Measurements from ENCODE around the gene EREG.
"Not testable (repeated sequence)": the region's sequence is repeated elsewhere in the genome, so short reads cannot be mapped to it uniquely, and the experiment has no call there.

EREG gene

DNA sequence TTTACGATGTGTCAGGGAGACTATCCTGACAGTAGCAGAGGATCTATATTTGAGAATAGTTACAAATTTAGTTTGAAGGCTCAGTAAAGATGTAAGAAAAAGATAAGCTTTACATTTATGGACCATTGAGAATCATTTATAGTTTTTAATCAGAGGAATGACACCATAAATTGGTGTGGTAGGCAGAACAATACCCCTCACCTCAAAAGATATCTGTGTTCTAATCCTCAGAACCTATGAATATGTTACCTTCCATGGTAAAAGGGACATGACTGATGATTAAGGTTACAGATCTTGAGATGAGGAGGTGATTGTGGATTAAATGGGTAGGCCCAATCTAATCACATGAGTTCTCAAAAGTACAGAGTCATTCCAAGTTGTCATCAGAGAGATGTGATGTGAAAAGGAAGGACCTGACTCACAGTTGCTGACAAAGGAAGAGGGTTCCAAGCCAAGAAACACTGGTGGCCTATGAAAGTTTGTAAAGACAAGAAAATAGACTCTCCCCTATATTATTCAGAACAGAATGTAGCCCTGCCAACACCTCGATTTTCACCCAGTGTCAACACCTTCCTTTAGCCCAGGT is 27.0 kb downstream of the EREG start:
- DNase-seq, result no peak

DNA sequence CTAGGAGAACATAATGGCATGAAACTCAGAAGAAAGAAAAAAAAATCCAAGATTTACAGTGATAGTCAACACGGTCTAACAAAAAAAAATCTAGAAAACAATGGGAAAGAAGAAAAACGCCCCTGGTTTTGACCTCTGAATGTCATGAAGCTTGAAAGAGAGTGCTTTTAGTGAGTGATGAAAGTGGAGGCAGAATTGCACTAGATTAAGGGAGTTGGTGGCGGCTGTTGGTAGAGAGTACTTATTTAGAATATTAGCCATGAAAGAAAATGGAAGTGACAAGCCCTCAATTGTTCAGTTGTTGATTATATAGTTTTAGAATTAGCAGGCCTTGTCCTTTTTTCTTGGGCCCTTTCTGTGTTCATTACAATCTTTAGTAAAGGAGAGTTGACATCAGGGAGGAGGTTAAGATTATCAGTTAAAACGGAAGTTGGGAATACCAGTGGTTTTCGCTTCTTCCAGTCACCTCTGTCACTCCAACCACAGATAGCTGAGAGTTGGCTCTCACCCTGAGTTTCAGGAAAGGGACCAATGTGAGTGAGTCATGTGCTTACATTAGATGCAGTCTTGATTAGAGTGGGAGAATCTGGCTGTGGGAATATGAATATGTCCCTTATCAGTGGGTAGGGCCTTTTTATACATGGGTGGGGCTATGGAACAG is 29.7 kb downstream of the EREG start:
- no peak for DNase-seq

DNA sequence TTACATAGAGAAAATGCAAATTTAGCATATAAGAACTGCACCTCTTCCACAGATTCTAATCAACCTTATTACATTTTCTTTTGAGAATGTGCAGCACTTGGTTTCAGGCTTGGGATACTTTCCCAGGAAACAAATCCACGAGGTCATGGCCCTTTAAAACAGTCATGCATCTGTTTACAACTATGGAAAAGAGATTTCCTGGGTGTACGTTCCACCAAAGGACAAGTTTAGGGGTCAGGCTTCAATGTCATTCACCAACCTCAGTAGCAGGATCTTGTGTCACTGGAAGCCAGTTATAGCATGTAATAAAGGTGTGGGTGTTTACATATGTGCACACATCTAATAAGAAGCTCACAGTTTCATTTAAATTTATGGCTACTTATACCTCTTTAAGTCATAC is 30.7 kb downstream of the EREG start:
- DNase-seq, result no peak

DNA sequence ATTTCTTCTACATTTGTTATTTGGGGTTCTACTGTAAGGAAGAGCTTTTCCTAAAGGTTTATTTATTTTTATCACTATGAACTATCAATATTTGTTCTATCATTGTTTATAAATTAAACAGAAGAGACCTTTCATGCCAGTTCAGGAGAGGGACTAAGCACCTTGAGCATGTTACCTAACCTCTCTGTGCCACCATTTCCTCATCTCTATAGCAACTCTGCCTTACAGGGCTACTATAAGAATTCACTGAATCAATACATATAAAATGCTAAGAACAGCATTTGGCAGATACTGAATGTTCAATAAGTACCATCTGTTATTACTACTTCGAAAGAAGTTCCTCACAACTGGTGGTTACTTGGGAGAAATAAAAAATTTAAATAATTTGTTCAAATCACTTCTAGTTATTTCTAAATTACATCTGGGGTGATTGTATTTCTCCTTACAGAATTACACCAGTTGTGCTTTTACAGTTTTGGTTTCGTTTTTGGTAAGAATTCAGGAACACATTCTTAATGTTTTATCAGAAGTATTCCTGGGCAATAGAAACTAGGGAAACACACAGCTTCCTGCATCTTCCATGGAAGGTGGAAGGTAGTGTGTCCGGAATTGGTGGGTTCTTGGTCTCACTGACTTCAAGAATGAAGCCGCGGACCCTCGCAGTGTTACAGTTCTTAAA is 32.9 kb downstream of the EREG start:
- DNase-seq, result no peak

DNA sequence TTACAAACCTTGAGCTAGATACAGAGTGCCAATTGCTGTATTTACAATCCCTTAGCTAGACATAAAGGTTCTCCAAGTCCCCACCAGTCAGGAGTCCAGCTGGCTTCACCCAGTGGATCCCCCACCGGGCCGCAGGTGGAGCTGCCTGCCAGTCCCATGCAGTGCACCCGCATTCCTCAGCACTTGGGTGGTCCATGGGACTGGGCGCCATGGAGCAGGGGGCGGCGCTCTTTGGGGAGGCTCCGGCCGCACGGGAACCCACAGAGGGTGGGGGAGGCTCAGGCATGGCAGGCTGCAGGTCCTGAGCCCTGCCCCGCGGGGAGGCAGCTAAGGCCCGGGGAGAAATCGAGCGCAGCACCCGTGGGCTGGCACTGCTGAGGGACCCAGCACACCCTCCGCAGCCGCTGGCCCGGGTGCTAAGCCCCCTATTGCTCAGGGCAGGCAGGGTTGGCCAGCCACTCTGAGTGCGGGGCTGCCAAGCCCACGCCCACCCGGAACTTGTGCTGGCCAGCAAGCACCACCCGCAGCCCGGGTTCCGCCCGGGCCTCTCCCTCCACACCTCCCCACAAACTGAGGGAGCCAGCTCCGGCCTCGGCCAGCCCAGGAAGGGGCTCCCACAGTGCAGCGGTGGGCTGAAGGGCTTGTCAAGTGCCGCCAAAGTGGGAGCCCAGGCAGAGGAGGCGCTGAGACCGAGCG is 34.1 kb downstream of the EREG start:
- DNase-seq, result not testable (repeated sequence)

DNA sequence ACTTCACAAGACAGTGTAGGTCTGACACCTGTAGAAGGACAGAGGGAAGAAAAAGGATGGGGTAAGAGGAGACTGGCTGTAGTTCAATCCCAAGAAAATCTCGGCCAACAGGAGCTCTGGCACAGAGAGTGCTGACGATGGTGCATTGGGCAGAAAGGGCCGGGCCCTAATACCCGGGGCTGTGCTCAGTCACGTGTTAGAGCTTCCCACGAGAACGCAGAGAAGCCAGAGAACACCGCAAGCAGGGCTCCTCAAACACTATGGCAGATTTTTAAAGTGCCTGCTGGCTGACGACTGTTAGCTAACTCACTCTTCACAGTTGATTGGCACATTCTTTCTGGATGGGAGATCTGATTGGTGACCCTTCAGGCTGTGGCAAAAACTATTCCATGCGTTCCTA is 35.5 kb downstream of the EREG start:
- DNase-seq, result no peak

DNA sequence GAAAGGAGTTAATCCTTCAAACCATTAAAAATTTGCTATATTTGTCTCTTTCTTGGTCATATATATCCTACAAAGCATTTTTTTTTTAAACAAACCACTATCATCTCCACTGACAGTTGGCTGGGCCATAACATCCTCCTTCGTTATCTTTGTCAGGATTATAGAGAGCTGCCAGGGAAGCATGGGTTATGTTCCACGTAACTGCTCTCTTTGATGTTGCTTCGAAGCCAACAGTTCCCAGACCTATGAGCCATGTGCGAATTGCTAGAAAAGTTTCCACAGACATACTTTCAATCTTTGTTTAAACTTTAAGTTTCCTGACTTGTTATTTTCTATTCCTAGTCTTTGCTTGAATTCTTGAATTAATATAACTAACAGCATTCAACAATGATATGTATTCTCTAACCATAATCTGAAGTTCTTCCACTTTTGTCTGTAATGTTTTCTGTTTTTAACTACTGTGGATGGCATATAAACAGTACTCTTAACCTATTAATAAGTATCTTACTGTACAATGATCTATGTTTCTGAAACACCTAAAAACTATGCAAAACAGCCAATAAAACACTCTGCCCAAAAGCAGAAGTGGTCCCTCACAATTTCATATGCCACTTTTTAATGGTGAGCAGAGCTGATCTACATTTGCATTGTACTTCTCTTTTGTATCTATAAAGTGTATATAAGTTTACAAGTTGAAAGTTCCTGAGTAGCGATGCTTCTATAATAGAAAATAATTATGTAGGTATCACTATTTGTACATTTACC is 37.9 kb downstream of the EREG start:
- DNase-seq, result no peak

DNA sequence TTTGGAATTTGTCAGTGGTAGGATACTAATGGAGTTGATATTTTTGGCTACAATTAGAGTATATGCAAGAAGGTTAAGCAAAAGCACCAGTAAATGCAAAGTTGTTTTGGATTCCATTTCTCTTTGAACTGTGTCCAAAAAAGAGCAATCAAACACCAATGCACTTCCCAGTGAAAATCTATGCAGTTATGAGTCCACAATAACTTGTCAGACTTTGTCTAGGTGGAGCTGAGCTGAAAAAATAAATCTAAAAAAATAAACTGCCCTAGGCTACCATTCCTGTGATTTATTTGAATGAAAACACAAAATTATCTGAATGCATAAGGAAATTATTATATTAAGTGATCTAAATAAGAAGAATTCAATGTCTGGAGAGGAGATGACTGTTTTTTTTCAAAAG is 42.9 kb downstream of the EREG start:
- no peak for DNase-seq

DNA sequence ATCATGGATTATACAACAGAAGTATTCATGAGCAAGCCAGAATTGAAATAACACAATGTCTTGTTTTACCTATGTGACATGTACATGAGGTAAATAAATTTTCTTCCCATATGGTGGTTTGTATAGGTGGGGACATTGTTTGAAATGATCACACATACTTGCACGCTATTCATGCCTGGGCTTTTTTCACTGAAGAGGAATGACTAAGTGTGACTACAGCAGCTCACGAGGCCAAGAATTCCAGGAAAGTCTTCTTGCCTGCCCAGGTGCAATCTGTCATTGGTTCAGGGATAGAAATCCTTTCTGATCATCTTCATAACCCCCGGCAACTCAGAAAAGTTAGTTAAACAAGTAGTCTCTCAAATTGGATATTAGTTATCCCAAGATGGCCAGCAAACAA is 43.7 kb downstream of the EREG start:
- DNase-seq, result no peak

DNA sequence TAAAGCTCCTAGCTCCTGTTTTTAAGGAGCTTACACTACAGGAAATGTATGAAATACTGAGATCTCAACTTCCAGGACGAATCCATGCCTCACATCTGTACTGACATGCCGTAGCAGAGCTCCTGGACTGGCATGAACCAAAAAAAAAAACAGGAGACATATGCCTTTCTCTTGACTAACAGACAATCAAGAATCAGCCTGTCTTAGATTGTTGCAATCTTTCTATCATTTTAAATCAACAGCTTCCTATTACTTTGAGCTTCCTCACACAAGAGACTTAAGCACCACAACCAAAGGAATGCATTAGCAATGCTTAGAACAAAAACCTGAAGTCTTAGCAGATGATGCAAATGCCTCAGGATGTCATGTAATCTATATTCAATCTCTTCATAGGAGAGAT is 45.3 kb downstream of the EREG start:
- DNase-seq, result no peak

DNA sequence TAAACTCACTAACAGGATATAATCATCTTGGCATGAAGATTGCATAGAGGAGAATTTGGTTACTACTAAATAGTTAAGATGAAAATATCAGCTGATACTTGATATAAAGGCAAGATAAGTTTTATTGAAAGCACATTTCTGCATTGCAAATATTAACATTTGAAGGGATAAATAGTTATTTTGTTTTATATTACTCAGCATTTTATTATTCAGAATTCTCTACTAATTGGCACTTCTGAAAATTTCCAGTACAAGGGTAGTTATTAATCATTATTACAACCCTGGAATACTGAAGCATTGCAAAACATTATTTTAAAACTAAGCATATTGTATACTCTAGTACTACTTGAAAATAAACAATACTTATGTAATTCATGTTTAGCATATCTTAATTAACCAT is 47.3 kb downstream of the EREG start:
- no peak for DNase-seq

DNA sequence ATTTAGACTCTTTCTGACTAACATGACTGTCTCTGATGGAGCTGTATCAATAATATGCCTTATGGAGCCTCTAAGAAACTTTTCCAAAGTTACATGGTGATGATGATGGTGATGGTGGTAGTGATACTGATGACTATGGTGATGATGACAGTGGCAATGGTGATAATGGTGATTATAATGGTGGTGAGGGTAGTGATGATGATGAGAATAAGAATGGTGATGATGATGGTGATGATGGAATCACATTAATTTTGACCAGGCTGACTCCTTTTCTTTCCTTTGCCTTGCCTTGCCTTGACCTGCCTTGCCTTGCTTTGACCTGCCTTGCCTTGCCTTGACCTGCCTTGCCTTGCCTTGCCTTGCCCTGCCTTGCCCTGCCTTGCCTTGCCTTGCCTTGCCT is 48.3 kb downstream of the EREG start:
- no peak for DNase-seq

DNA sequence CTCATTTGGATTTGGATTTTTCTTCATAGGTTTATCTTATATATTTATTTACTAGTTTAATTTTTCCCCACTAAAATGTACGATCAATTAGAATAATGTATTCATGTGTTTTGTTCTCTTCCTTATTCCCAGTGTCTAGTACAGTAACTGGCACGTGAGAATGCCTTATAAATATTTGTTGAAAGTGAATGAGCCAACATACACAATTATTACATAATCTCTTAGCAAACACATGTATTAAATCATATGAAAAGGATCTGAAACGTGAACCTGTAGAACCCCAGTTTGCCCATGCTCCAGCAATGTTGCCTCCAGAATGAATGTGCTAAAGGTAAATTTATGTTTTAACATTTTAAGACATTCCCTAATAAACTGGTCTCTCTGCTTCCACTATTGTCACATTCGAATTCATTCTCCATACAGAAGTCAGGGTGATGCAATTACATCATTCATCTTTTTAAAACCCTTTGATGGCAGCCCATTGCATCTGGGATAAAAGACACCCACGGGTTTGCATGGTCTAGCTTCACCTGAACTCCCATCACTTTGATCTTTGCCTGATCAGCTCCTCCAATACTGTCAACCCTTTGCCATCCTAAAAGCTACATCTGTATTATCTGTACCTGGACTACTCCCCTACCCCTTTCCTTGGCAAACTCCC is 49.3 kb downstream of the EREG start:
- DNase-seq, result no peak

DNA sequence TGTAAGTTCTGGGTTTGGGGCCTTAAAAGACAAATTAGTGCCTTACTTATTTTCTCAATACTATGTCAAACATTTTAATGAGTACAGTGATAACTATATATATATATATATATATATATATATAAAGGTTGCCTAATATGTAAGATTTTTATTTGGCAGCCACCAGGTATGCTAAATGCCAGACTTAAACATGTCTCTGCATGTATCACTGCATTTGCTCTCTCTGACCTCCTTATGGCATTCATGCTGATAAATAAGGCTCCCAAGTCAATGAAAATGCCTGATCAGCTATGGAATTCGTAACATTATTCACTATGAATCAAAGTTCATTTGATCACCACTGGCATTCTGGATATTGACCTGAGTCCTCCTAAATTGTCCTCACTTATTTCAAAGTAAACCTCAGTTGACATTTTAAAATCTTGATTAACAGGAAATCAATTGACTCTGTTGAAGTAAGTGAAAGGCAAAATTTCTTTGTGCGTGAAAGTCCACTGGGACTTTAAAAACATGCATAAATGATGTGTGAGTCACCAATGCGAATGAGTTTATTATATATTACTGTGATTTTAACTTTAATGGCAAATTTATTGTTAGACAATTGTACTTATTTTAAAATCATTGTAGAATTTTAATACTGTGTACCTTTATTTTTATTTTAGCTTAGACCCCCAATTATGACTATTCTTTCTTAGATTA is 50.8 kb downstream of the EREG start:
- no peak for DNase-seq

DNA sequence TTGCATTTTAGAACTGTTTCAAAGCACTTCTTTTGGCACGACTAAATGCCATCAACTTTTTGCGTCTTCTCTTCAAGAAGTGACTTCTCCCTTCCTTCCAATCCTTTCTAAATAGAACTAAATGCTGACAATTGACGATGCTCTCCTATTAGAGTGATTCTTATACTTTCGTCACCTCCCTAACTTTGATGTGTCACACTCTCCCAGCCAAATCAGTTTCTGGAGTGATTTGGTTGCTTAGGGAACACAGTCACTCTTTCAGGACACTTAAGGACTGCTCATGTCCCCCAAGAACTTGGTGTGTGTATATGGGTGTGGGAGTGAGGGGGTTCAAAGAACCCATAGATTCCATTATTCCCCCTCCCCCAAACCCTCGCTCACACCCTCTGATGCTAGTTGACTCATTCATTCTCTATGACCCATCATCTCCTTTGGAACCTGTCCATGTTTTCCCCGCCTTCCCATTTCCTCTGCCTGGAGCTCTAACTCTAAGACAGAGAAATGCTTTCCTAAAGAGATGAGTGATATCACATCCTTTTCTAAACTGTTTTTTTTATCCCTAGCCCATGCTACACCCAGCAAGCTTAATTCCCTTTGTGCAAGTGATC is 53.2 kb downstream of the EREG start:
- DNase-seq, result no peak

DNA sequence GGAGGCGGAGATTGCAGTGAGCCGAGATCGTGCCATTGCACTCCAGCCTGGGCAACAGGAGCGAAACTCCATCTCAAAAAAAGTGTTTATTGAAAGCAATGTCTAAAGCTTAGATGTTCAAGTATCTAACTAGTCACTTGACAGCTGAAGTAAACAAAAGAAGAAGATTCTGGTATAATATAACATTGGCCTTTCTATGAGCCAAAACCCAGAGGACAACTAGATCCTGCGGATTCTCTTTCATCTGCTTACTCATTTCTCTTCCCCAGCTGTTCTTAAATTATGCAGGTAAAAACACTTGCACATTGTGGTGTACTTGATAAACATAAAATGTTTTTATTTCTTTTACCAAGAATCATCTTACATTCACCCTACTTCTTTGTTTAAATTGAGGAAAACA is 55.9 kb downstream of the EREG start:
- no peak for DNase-seq

DNA sequence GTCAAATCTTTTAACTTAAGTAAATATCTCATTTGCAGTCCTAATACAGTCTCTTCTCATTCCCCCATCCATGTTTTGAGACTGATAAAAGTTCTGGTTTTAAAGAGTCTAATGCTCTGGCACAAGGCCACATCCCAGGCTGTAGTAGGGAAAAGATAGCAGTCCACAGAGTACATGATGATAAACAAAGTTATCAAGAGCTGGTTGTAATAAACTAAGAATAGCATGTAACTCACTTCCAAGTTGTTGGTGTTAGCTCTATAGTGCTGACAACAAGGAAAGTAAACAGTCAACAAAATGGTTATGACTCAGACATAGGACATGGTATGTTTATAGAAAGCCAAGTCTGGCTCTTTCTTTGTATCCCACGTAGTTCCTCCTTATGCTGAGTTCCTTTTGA is 58.2 kb downstream of the EREG start:
- DNase-seq, result no peak

DNA sequence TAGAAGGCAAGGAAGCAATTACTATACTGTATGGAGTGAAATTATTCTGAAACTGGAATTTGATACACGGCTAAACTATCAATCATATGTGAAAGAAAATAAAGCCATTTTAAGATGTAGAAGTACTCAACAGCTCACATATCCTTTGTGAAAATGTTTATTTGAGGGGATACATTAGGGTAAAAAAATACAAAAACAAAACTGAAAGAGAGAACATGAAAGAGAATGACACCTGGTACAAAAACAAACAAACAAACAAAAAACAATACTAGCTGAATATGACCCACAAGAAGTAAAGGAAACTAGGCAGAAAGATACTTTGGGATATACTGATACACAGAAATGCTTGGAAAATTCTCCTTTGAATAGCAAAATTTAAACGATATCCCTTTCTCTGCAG is 59.2 kb downstream of the EREG start:
- no peak for DNase-seq

DNA sequence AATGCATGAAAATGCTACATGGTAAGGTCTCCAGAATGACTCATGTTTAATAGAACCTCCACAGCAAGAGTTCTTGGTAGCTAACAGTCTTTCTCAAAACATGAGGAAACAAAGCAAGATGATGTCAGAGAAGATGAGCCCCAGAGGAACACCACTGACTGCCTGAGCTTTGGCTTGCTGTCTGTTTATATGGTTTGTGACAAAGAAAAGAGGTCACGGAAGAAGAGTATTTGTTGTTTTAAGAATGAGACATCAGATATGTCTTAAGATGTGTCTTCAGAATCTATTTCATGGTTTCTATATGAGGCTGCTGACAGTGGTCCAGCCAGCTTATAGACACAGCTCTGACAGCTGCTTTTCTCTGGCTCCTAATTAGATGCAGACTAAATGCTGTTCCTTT is 61.2 kb downstream of the EREG start:
- DNase-seq, result no peak

DNA sequence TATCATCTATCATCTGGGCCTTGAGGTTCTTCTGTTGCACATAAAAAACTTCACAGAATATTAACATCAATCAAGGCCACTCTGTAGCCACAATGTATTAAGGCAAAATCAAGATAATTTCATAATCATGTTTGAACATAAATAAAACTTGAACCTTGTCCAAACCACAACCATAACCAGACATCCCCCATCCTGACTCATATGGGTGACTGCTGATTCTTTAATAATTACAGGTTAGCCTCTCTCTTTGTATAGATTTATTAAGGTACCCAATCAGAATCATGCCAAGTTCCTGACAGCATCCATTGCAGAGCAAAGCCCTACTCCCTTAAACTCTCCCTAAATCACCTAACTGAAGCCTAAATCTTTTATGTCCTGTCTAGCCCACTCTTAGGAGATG is 63.3 kb downstream of the EREG start:
- no peak for DNase-seq

DNA sequence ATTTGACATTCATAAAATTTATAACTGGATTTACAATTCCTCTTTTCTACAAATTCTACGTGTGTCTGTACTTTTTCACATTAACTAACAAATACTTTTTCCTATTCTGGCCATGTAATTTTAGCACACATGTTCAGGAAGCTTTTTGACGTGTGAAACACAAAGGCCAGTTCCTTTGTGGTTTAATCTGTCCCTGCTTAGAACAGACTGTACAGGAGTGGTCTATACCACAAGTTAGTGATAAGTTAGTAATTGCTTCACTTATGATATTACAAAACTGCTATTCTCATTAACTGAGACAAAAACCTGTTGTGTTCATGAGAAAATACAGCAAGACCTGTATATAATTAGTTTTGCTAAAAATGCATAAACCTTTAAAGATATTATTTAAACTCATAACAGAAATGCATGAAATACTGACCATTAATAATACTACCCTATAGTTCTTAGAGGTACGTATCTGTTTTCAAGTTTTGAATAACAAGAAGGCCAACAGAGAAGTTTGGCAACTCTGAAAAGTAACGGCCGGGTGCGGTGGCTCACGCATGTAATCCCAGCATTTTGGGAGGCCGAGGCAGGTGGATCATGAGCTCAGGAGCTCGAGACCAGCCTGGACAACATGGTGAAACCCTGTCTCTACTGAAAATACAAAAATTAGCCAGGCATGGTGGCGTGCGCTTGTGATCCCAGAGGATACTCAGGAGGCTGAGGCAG is 66.3 kb downstream of the EREG start:
- DNase-seq, result peak; percentile 1
